T-helper 2 cell treated with Interferon-gamma antibody and Interleukin-4, amounts not matched to agents 5 μg/mL and 100 μg/mL, for 36 hours (primary cell): ENCODE results near the gene MADD.

ENCODE experiments used
- DNase-seq: peaks from one replicate; pipeline ENCODE4 v3.0.0; 2021; ENCODE audit warnings: low spot score
- H3K27ac Mint-ChIP-seq: one replicate; pipeline ENCODE4 v1.8.0; 2021; ENCODE audit warnings: mild to moderate bottlenecking, mixed read lengths
- H3K27me3 Mint-ChIP-seq: one replicate; pipeline ENCODE4 v1.8.0; 2021; ENCODE audit warnings: low read depth, mixed read lengths
- H3K36me3 Mint-ChIP-seq: one replicate; pipeline ENCODE4 v1.8.0; 2021; ENCODE audit warnings: low read depth, mixed read lengths
- H3K4me1 Mint-ChIP-seq: one replicate; pipeline ENCODE4 v1.8.0; 2021; ENCODE audit warnings: low read depth, mixed read lengths
- H3K4me3 Mint-ChIP-seq: one replicate; pipeline ENCODE4 v1.8.0; 2022; ENCODE audit warnings: mild to moderate bottlenecking, moderate library complexity, mixed read lengths
- H3K9me3 Mint-ChIP-seq: one replicate; pipeline ENCODE4 v1.8.0; 2021; ENCODE audit warnings: mixed read lengths

The MADD gene

GRCh38 chr11:47338396-47339241 lies 68.7 kb downstream of the MADD start:
- no peak overlapping the region for H3K4me3 Mint-ChIP-seq
- H3K36me3 Mint-ChIP-seq = no peaks in the 10 kb centered on the region
- no peak overlapping the region for H3K27ac Mint-ChIP-seq
- no peaks in the 10 kb centered on the region for H3K9me3 Mint-ChIP-seq
- H3K4me1 Mint-ChIP-seq = no peaks in the 10 kb centered on the region
- H3K27me3 Mint-ChIP-seq = no peaks in the 10 kb centered on the region
- no peak for DNase-seq

DNA sequence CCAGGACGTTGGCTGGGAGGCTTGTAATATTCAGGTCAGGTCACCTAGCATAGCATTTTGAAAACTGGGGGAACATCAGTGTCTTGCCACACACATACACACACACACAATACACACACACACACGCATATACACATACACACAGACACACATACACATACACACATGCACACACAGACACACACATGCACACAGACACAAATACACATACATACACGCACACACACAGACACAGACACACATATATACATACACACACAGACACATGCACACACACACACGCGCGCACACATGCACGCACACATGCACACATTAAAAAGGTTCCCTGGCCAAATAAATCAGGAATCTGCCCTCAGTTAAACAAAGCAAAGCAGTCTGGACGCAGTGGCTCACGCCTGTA lies 70.1 kb downstream of the MADD start:
- H3K27ac Mint-ChIP-seq = no peak overlapping the region
- no peak overlapping the region for H3K4me3 Mint-ChIP-seq
- DNase-seq = no peak
- no peaks in the 10 kb centered on the region for H3K9me3 Mint-ChIP-seq
- no peaks in the 10 kb centered on the region for H3K4me1 Mint-ChIP-seq
- no peaks in the 10 kb centered on the region for H3K27me3 Mint-ChIP-seq
- H3K36me3 Mint-ChIP-seq = no peaks in the 10 kb centered on the region

GRCh38 chr11:47340980-47341775 lies 71.2 kb downstream of the MADD start:
- peak overlapping the region; percentile 0 for H3K27ac Mint-ChIP-seq
- H3K9me3 Mint-ChIP-seq = no peaks in the 10 kb centered on the region
- H3K4me1 Mint-ChIP-seq = no peaks in the 10 kb centered on the region
- no peaks in the 10 kb centered on the region for H3K27me3 Mint-ChIP-seq
- H3K4me3 Mint-ChIP-seq = no peak overlapping the region
- DNase-seq = no peak
- H3K36me3 Mint-ChIP-seq = no peaks in the 10 kb centered on the region

GRCh38 chr11:47342036-47342803 lies 72.3 kb downstream of the MADD start:
- no peak for DNase-seq
- Mint-ChIP-seq H3K27me3 (no peaks in the 10 kb centered on the region), H3K4me1 (no peaks in the 10 kb centered on the region), H3K4me3 (no peak overlapping the region), H3K36me3 (no peaks in the 10 kb centered on the region), H3K9me3 (no peaks in the 10 kb centered on the region), H3K27ac (no peak overlapping the region)

DNA sequence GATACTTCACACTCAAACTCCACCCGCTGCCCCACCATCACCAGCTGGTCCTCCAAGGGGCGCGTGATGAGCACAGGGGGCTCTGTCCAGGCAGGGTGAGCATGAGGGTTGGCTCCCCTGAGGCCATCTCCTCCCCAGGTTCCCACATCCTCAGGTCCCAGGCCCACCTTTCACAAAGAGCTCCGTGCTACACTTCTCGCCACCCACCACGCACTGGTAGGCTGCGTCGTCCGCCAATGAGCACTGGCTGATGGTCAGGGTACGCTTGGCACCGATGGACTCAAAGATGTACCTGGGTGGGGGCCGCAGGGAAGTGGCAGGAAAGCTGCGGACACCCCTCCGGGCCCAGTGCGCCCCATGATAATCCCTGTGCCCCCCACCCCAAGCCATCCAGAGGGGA lies 72.9 kb downstream of the MADD start:
- no peaks in the 10 kb centered on the region for H3K9me3 Mint-ChIP-seq
- no peaks in the 10 kb centered on the region for H3K4me1 Mint-ChIP-seq
- H3K36me3 Mint-ChIP-seq = no peaks in the 10 kb centered on the region
- no peak overlapping the region for H3K27ac Mint-ChIP-seq
- no peaks in the 10 kb centered on the region for H3K27me3 Mint-ChIP-seq
- DNase-seq = no peak
- H3K4me3 Mint-ChIP-seq = no peak overlapping the region

DNA sequence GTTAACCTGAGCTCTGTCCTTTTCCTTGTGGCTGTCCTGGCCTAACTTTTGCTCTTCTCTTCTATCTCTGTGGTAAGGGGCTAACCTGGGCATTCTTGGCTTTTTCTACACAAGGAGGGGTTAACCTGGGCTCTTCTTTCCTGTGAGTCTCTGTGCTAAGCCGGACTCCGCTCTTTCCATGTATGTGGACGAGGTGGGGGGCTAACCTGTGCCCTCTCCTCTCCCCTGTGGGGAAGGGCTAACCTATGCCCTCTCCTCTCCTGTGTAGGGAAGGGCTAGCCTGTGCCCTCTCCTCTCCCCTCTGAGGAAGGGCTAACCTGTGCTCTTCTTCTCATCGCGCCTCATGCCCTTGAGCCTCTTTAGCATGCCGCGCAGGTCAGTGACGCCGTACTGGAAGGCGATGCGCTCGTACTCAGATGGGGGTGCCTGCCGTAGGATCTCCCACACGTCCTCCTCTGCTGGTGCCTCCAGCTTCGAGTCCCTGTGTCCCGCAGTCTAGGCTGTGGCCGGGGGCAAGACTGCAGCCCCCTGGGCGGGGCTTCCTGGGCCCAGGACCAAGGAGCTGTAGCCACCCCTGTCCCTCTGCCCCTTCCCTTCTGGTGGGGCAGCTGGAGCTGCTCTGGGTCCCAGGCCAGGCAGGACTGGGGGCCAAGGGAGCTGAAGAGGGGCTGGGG lies 76.1 kb downstream of the MADD start:
- DNase-seq = no peak
- no peak overlapping the region for H3K4me3 Mint-ChIP-seq
- H3K36me3 Mint-ChIP-seq = no peaks in the 10 kb centered on the region
- H3K27me3 Mint-ChIP-seq = no peaks in the 10 kb centered on the region
- no peak overlapping the region for H3K27ac Mint-ChIP-seq
- no peaks in the 10 kb centered on the region for H3K9me3 Mint-ChIP-seq
- H3K4me1 Mint-ChIP-seq = no peaks in the 10 kb centered on the region

DNA sequence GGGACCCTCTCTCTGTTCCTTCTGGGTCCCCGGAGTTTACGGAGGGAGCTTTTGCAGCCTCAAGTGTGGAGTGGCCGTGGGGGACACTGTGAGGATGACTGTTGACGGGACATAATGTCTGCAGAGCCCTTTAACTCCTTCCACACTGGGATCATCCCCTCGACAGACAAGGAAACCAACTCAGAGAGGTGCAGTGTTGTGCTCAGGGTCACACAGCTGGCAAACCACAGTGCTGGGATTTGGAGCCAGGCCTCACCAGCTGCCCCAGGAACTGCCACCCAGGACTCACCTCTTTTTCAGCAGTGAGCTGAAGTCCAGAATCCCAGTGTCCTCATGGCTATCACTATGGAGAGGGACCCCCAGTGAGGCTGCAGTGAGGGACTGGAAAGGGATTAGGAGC lies 77.2 kb downstream of the MADD start:
- Mint-ChIP-seq H3K9me3 (no peaks in the 10 kb centered on the region), H3K36me3 (no peaks in the 10 kb centered on the region), H3K27me3 (no peaks in the 10 kb centered on the region), H3K4me1 (no peaks in the 10 kb centered on the region), H3K4me3 (no peak overlapping the region), H3K27ac (no peak overlapping the region)
- DNase-seq = no peak

DNA sequence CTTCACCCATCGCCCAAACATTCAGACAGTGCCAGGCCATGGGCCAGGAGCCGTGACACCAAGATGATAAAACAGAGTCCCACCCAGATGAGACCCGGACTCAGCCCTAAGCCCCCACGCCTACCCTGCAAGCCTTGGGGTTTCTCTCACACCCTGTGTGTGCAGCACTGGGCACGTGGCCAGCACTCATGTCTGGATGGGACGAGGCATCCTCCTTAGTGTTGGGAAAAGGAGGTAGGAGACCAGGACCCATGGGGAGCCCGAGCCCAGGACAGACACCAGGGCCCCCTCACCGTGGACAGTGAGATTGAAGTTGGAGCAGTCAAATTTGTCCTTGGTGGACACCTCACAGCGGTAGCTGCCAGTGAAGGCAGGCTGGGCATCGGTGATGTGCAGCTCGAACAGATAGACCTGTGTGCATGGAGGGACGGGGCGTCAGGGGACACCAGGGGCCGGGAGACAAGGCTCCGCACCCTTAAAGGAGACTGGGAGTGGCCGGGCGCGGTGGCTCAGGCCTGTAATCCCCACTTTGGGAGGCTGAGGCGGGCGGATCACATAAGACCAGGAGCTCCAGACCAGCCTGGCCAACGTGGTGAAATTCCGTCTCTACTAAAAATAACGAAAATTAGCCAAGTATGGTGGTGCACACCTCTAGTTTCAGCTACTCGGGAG lies 78.3 kb downstream of the MADD start:
- no peak for DNase-seq
- Mint-ChIP-seq H3K27ac (no peak overlapping the region), H3K27me3 (no peaks in the 10 kb centered on the region), H3K9me3 (no peaks in the 10 kb centered on the region), H3K4me1 (no peaks in the 10 kb centered on the region), H3K36me3 (no peaks in the 10 kb centered on the region), H3K4me3 (no peak overlapping the region)

GRCh38 chr11:47348859-47349258 lies 78.9 kb downstream of the MADD start:
- no peaks in the 10 kb centered on the region for H3K4me1 Mint-ChIP-seq
- H3K4me3 Mint-ChIP-seq = no peak overlapping the region
- H3K27me3 Mint-ChIP-seq = no peaks in the 10 kb centered on the region
- no peaks in the 10 kb centered on the region for H3K36me3 Mint-ChIP-seq
- no peak overlapping the region for H3K27ac Mint-ChIP-seq
- DNase-seq = no peak
- H3K9me3 Mint-ChIP-seq = no peaks in the 10 kb centered on the region

DNA sequence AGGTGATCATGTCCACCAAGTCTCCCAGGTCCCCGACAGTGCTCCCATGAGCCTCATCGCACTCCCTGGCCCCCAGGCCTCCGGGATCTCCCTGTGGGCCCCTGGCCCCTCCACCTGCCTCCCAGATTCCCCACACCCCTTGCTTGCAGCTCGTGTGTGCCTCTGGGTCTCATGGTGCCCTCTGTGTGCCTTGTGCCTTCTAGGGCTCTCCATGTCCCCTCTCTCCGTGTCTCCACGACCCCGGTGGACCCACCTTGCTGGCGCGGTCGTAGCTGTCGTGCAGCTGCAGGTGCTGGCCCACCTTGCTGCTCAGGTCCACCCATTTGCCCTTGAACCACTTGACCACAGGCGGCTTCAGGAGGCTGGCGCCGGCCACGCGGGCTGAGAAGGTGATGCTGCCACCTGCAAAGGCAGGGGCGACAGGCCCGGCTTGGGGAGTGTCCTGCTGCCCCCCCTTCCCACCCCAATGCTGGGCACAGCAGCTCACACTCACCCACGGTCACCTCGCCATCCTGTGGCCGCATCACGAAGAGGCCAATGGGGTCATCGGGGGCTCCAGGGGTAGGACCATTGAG lies 79.7 kb downstream of the MADD start:
- Mint-ChIP-seq H3K27ac (no peak overlapping the region), H3K36me3 (no peaks in the 10 kb centered on the region), H3K4me1 (no peaks in the 10 kb centered on the region), H3K27me3 (no peaks in the 10 kb centered on the region), H3K4me3 (no peak overlapping the region), H3K9me3 (no peaks in the 10 kb centered on the region)
- no peak for DNase-seq

- H3K9me3 Mint-ChIP-seq = no peaks in the 10 kb centered on the region
- H3K27ac Mint-ChIP-seq = no peak overlapping the region
- no peaks in the 10 kb centered on the region for H3K36me3 Mint-ChIP-seq
- H3K4me1 Mint-ChIP-seq = no peaks in the 10 kb centered on the region
- DNase-seq = no peak
- no peaks in the 10 kb centered on the region for H3K27me3 Mint-ChIP-seq
- no peak overlapping the region for H3K4me3 Mint-ChIP-seq
Observed at GRCh38 chr11:47350315-47350714, 80.4 kb downstream of the MADD start.

GRCh38 chr11:47351156-47352126 lies 81.5 kb downstream of the MADD start:
- no peaks in the 10 kb centered on the region for H3K36me3 Mint-ChIP-seq
- no peak overlapping the region for H3K27ac Mint-ChIP-seq
- DNase-seq = no peak
- H3K9me3 Mint-ChIP-seq = no peaks in the 10 kb centered on the region
- no peak overlapping the region for H3K4me3 Mint-ChIP-seq
- H3K4me1 Mint-ChIP-seq = no peaks in the 10 kb centered on the region
- H3K27me3 Mint-ChIP-seq = no peaks in the 10 kb centered on the region
